ENCODE results near the gene KRTAP10-12.
"Not testable (repeated sequence)": the region's sequence is repeated elsewhere in the genome, so short reads cannot be mapped to it uniquely, and the experiment has no call there.

The KRTAP10-12 gene

GRCh38 chr21:44654576-44655175 lies 42.3 kb upstream of the KRTAP10-12 start, which contains the start of gene KRTAP12-4:
Gene KRTAP12-4 (minus strand): TSS chr21:44654659. CDS start chr21:44654614, 45 bp downstream.
- DNase-seq (ENCODE audit: insufficient read length, low spot score) (no peak), FAIRE-seq (no peak)

GRCh38 chr21:44656868-44657267 lies 40.1 kb upstream of the KRTAP10-12 start:
- DNase-seq (ENCODE audit: insufficient read length, low spot score) (no peak), FAIRE-seq (no peak)
- TF ChIP-seq POU2F2 (IDR thresholded peaks at IDR 0.05; ENCODE audit: low read depth, low read length) (no peak), SPI1 (IDR thresholded peaks at IDR 0.05; ENCODE audit: low read depth, low read length) (no peak), POLR2AphosphoS5 (IDR thresholded peaks at IDR 0.05; ENCODE audit: low read depth, low read length) (no peak), TAF1 (IDR thresholded peaks at IDR 0.05; ENCODE audit: low read depth, low read length) (no peak), PAX5 (IDR thresholded peaks at IDR 0.05; ENCODE audit: insufficient read depth, low read length, severe bottlenecking) (no peak), POLR2A (IDR thresholded peaks at IDR 0.05; ENCODE audit: low read depth, low read length) (no peak)

More at GRCh38 chr21:44654576-44655175, 42.3 kb upstream of the KRTAP10-12 start, which contains the start of gene KRTAP12-4:
- TF ChIP-seq POLR2A (IDR thresholded peaks at IDR 0.05; ENCODE audit: low read depth, low read length) (no peak), POLR2AphosphoS5 (IDR thresholded peaks at IDR 0.05; ENCODE audit: low read depth, low read length) (no peak), TAF1 (IDR thresholded peaks at IDR 0.05; ENCODE audit: low read depth, low read length) (no peak)

GRCh38 chr21:44657635-44658540 lies 39.1 kb upstream of the KRTAP10-12 start, which contains the start of gene KRTAP12-3:
Gene KRTAP12-3 (plus strand): TSS chr21:44657932. CDS start chr21:44657980, 48 bp downstream.
- DNase-seq (ENCODE audit: insufficient read length, low spot score): no peak
- no peak for FAIRE-seq
- TF ChIP-seq TAF1 (IDR thresholded peaks at IDR 0.05; ENCODE audit: low read depth, low read length) (no peak), SPI1 (IDR thresholded peaks at IDR 0.05; ENCODE audit: low read depth, low read length) (no peak), POU2F2 (IDR thresholded peaks at IDR 0.05; ENCODE audit: low read depth, low read length) (no peak), POLR2A (IDR thresholded peaks at IDR 0.05; ENCODE audit: low read depth, low read length) (no peak), POLR2AphosphoS5 (IDR thresholded peaks at IDR 0.05; ENCODE audit: low read depth, low read length) (no peak), PAX5 (IDR thresholded peaks at IDR 0.05; ENCODE audit: insufficient read depth, low read length, severe bottlenecking) (no peak)

DNA sequence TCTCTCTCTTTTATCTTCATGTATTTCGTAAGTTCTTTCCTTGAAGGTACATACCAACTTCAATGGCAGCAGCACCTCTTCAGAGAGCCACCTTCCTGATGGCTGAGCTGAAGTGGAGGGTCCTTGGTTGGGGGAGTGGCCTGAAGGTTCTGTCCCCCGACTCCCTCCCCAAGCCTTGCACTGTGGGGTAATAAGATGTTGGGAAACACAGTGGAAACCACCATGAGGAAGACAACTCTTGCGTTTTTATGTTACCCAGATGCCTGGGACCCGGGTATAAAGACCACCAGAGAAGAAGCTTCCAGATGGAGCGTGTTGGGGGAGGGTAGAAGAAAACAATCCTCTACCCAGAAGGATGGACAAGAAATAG lies 38.4 kb upstream of the KRTAP10-12 start:
- FAIRE-seq: no peak

GRCh38 chr21:44658913-44659595 lies 37.9 kb upstream of the KRTAP10-12 start:
- no peak for FAIRE-seq

More for the DNA sequence above, 38.4 kb upstream of the KRTAP10-12 start:
- DNase-seq (ENCODE audit: insufficient read length, low spot score): no peak
- TF ChIP-seq POLR2AphosphoS5 (IDR thresholded peaks at IDR 0.05; ENCODE audit: low read depth, low read length): no peak
- no peak for TF ChIP-seq PAX5 (IDR thresholded peaks at IDR 0.05; ENCODE audit: insufficient read depth, low read length, severe bottlenecking)
- TF ChIP-seq POLR2A (IDR thresholded peaks at IDR 0.05; ENCODE audit: low read depth, low read length): no peak
- TF ChIP-seq SPI1 (IDR thresholded peaks at IDR 0.05; ENCODE audit: low read depth, low read length): no peak
- no peak for TF ChIP-seq POU2F2 (IDR thresholded peaks at IDR 0.05; ENCODE audit: low read depth, low read length)
- no peak for TF ChIP-seq TAF1 (IDR thresholded peaks at IDR 0.05; ENCODE audit: low read depth, low read length)

GRCh38 chr21:44661567-44661966 lies 35.4 kb upstream of the KRTAP10-12 start:
- FAIRE-seq: not testable (repeated sequence)

More at GRCh38 chr21:44658913-44659595, 37.9 kb upstream of the KRTAP10-12 start:
- no peak for TF ChIP-seq TAF1 (IDR thresholded peaks at IDR 0.05; ENCODE audit: low read depth, low read length)
- TF ChIP-seq SPI1 (IDR thresholded peaks at IDR 0.05; ENCODE audit: low read depth, low read length): no peak
- no peak for TF ChIP-seq POU2F2 (IDR thresholded peaks at IDR 0.05; ENCODE audit: low read depth, low read length)
- no peak for TF ChIP-seq POLR2AphosphoS5 (IDR thresholded peaks at IDR 0.05; ENCODE audit: low read depth, low read length)
- TF ChIP-seq POLR2A (IDR thresholded peaks at IDR 0.05; ENCODE audit: low read depth, low read length): no peak
- no peak for TF ChIP-seq PAX5 (IDR thresholded peaks at IDR 0.05; ENCODE audit: insufficient read depth, low read length, severe bottlenecking)
- DNase-seq (ENCODE audit: insufficient read length, low spot score): no peak

DNA sequence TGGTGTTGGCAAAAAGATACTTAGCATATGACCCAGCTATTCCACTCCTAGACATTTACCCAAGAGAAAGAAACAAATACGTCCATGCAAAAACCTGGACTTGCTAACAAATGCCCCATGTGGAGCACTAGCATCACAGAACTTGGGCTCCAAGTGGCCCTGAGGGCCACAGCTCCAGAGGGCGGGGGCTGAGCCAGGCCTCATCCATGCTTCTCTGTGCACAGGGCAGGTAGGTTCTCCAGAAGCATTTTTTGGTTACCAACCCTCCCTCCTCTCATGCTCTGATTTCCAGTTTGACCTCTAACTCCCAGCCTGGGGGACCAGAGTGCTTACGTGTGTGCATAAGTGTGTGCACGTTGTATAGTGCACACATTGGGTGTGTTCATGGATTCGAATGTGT lies 32.3 kb upstream of the KRTAP10-12 start:
- TF ChIP-seq POU2F2 (IDR thresholded peaks at IDR 0.05; ENCODE audit: low read depth, low read length): no peak
- TF ChIP-seq SPI1 (IDR thresholded peaks at IDR 0.05; ENCODE audit: low read depth, low read length): no peak
- no peak for TF ChIP-seq TAF1 (IDR thresholded peaks at IDR 0.05; ENCODE audit: low read depth, low read length)
- FAIRE-seq: no peak

More at GRCh38 chr21:44661567-44661966, 35.4 kb upstream of the KRTAP10-12 start:
- not testable (repeated sequence) for DNase-seq (ENCODE audit: insufficient read length, low spot score)

GRCh38 chr21:44666401-44667320 lies 30.3 kb upstream of the KRTAP10-12 start, which contains the start of gene KRTAP12-2:
Gene KRTAP12-2 (minus strand): TSS chr21:44666927. CDS start chr21:44666886, 41 bp downstream.
- no peak for DNase-seq (ENCODE audit: insufficient read length, low spot score)
- no peak for FAIRE-seq
- no peak for TF ChIP-seq TAF1 (IDR thresholded peaks at IDR 0.05; ENCODE audit: low read depth, low read length)
- TF ChIP-seq POLR2A (IDR thresholded peaks at IDR 0.05; ENCODE audit: low read depth, low read length): no peak
- TF ChIP-seq SPI1 (IDR thresholded peaks at IDR 0.05; ENCODE audit: low read depth, low read length): no peak
- no peak for TF ChIP-seq POLR2AphosphoS5 (IDR thresholded peaks at IDR 0.05; ENCODE audit: low read depth, low read length)
- TF ChIP-seq PAX5 (IDR thresholded peaks at IDR 0.05; ENCODE audit: insufficient read depth, low read length, severe bottlenecking): no peak
- no peak for TF ChIP-seq POU2F2 (IDR thresholded peaks at IDR 0.05; ENCODE audit: low read depth, low read length)

More for the DNA sequence above, 32.3 kb upstream of the KRTAP10-12 start:
- no peak for DNase-seq (ENCODE audit: insufficient read length, low spot score)
